ENCODE measurements around the gene HDHD3.
A peak's percentile ranks its signal among the peaks of the same experiment; 100 is the strongest.

Gene HDHD3

GRCh38 chr9:113340011-113340699 is 36.6 kb downstream of the HDHD3 start, which contains the start of gene WDR31:
Gene WDR31, minus strand, starts transcription at chr9:113340275. Its CDS starts 8,253 bp downstream, at chr9:113332022.
- peak within 1 kb of the TSS; percentile 95 for H3K4me3 ChIP-seq
- H3K36me3 ChIP-seq (ENCODE audit: insufficient read depth, low read length), result no peaks in the 10 kb centered on the region
- TF ChIP-seq POLR2AphosphoS5 (IDR thresholded peaks at IDR 0.05; ENCODE audit: borderline replicate concordance, low read depth, low read length) (peak; percentile 91), EZH2 (IDR thresholded peaks at IDR 0.05) (no peak), FOXP2 (optimal IDR thresholded peaks at IDR 0.05; ENCODE audit: control extremely low read depth, extremely low read length, insufficient read depth) (peak; percentile 74)
- H3K9me3 ChIP-seq (ENCODE audit: low read depth, low read length), result no peaks in the 10 kb centered on the region
- H3K27ac ChIP-seq, result peak within 1 kb of the TSS; percentile 65; the same call in 1 of the 2 replicates
- peak within 1 kb of the TSS; percentile 84 for H3K9ac ChIP-seq (ENCODE audit: insufficient read length)
- peak; percentile 28 for DNase-seq (ENCODE audit: low read depth, low spot score)

- no peak for TF ChIP-seq EZH2 (IDR thresholded peaks at IDR 0.05)
- no peak for TF ChIP-seq FOXP2 (optimal IDR thresholded peaks at IDR 0.05; ENCODE audit: control extremely low read depth, extremely low read length, insufficient read depth)
- TF ChIP-seq POLR2AphosphoS5 (IDR thresholded peaks at IDR 0.05; ENCODE audit: borderline replicate concordance, low read depth, low read length), result no peak
- no peak overlapping the region for H3K9ac ChIP-seq (ENCODE audit: insufficient read length)
- no peaks in the 10 kb centered on the region for H3K9me3 ChIP-seq (ENCODE audit: low read depth, low read length)
- no peak for DNase-seq (ENCODE audit: low read depth, low spot score)
- H3K4me3 ChIP-seq, result no peak overlapping the region
- no peaks in the 10 kb centered on the region for H3K36me3 ChIP-seq (ENCODE audit: insufficient read depth, low read length)
- no peak overlapping the region for H3K27ac ChIP-seq
Observed at GRCh38 chr9:113337714-113338113, 39.1 kb downstream of the HDHD3 start.

GRCh38 chr9:113331780-113332179 is 45.0 kb downstream of the HDHD3 start:
- DNase-seq (ENCODE audit: low read depth, low spot score), result no peak
- Histone ChIP-seq H3K4me3 (no peak overlapping the region), H3K36me3 (ENCODE audit: insufficient read depth, low read length) (no peaks in the 10 kb centered on the region), H3K27ac (no peak overlapping the region), H3K9me3 (ENCODE audit: low read depth, low read length) (no peaks in the 10 kb centered on the region), H3K9ac (ENCODE audit: insufficient read length) (no peak overlapping the region)
- TF ChIP-seq POLR2AphosphoS5 (IDR thresholded peaks at IDR 0.05; ENCODE audit: borderline replicate concordance, low read depth, low read length), result no peak
- no peak for TF ChIP-seq FOXP2 (optimal IDR thresholded peaks at IDR 0.05; ENCODE audit: control extremely low read depth, extremely low read length, insufficient read depth)
- no peak for TF ChIP-seq EZH2 (IDR thresholded peaks at IDR 0.05)

GRCh38 chr9:113328045-113328782 is 48.6 kb downstream of the HDHD3 start:
- Histone ChIP-seq H3K4me3 (no peak overlapping the region), H3K9ac (ENCODE audit: insufficient read length) (no peak overlapping the region), H3K36me3 (ENCODE audit: insufficient read depth, low read length) (no peaks in the 10 kb centered on the region), H3K27ac (no peak overlapping the region), H3K9me3 (ENCODE audit: low read depth, low read length) (no peaks in the 10 kb centered on the region)
- TF ChIP-seq EZH2 (IDR thresholded peaks at IDR 0.05), result no peak
- TF ChIP-seq FOXP2 (optimal IDR thresholded peaks at IDR 0.05; ENCODE audit: control extremely low read depth, extremely low read length, insufficient read depth), result no peak
- no peak for TF ChIP-seq POLR2AphosphoS5 (IDR thresholded peaks at IDR 0.05; ENCODE audit: borderline replicate concordance, low read depth, low read length)
- no peak for DNase-seq (ENCODE audit: low read depth, low spot score)

- Histone ChIP-seq H3K9me3 (ENCODE audit: low read depth, low read length) (no peaks in the 10 kb centered on the region), H3K4me3 (no peak overlapping the region), H3K27ac (no peak overlapping the region), H3K36me3 (ENCODE audit: insufficient read depth, low read length) (no peaks in the 10 kb centered on the region), H3K9ac (ENCODE audit: insufficient read length) (no peak overlapping the region)
- DNase-seq (ENCODE audit: low read depth, low spot score), result no peak
- TF ChIP-seq POLR2AphosphoS5 (IDR thresholded peaks at IDR 0.05; ENCODE audit: borderline replicate concordance, low read depth, low read length) (no peak), EZH2 (IDR thresholded peaks at IDR 0.05) (no peak), FOXP2 (optimal IDR thresholded peaks at IDR 0.05; ENCODE audit: control extremely low read depth, extremely low read length, insufficient read depth) (no peak)
Observed at GRCh38 chr9:113326230-113326629, 50.6 kb downstream of the HDHD3 start.
